HCT116 (cell line): ENCODE results near the gene KAT6B. TPM values are rescaled to one million over a fixed set of nuclear protein-coding genes. Genes with fewer than 3 reads are reported as not detected.

Experiments
- ATAC-seq: fragments of 200-7000 bp; cut with Tn5 transposase; 2 replicates; pipeline ENCODE4 v1.9.1; 2020; ENCODE audit warnings: mild to moderate bottlenecking, moderate library complexity
- BruUV-seq: library from RNA; stranded (reverse); fragments of 400-500 nt; replicated peaks from 2 replicates; lab custom pipeline; 2021; lab: Mats Ljungman, UMichigan
- CTCF ChIA-PET: fragments of 300-600 bp; sonication (Branson Sonifier 250); formaldehyde crosslinking; loops from one replicate; lab custom pipeline; 2021; ENCODE audit warnings: antibody characterized with exemption; lab: Charles Lee
- POLR2A ChIA-PET: fragments of 300-600, 350-600 bp; sonication (Branson Sonifier 250); formaldehyde crosslinking; loops from one replicate; lab custom pipeline; 2021; ENCODE audit warnings: antibody characterized with exemption; lab: Charles Lee
- RAD21 ChIA-PET, 2 experiments: fragments of 300-600 bp; sonication (Branson Sonifier 250); formaldehyde crosslinking; loops; one replicate each; lab custom pipeline; 2023; ENCODE audit warnings: low total read pairs in 2 of 2; ENCODE audit not compliant: uncharacterized antibody in 2 of 2, unreplicated experiment in 2 of 2, low non-redundant PET in 1 of 2; lab: Charles Lee
- DNase-seq: peaks from one replicate; pipeline ENCODE4 v3.0.0-alpha.2; 2010; ENCODE audit warnings: low read depth, low spot score
- H2AFZ ChIP-seq: fragments of 200-600 bp; shearing (Covaris generic), sonication (generic); 2 replicates; pipeline ENCODE4 v1.6.1; 2017; ENCODE audit warnings: low read depth, mixed run types, mixed read lengths, antibody characterized with exemption, low read length; ENCODE audit not compliant: poor library complexity, severe bottlenecking
- H3K27ac ChIP-seq: 2 replicates; pipeline ENCODE4 v1.5.1; 2012; ENCODE audit warnings: low read depth, low read length
- H3K27me3 ChIP-seq: fragments of 200-600 bp; sonication (generic); 2 replicates; pipeline ENCODE4 v1.6.1; 2016; ENCODE audit warnings: mixed run types, low read length, mixed read lengths; ENCODE audit not compliant: insufficient read depth
- H3K36me3 ChIP-seq, 2 experiments: fragments of 200-500 bp in 1 of 2; fragments of 200-600 bp in 1 of 2; sonication (Bioruptor generic) in 1 of 2; sonication (generic) in 1 of 2; 2 replicates each; pipeline versions ENCODE4 v1.5.1 to v1.6.1; 2014 to 2016; ENCODE audit warnings: low read length in 2 of 2, inconsistent platforms in 1 of 2, mixed read lengths in 1 of 2, mixed run types in 1 of 2; ENCODE audit not compliant: insufficient read depth in 2 of 2, control insufficient read depth in 1 of 2
- H3K4me1 ChIP-seq, 2 experiments: fragments of 200-600 bp in 1 of 2; sonication (generic) in 1 of 2; 2 replicates each; pipeline versions ENCODE4 v1.5.1 to v1.6.1; 2012 to 2017; ENCODE audit warnings: low read length in 2 of 2, inconsistent platforms in 1 of 2, mild to moderate bottlenecking in 1 of 2, mixed read lengths in 1 of 2, mixed run types in 1 of 2, moderate library complexity in 1 of 2; ENCODE audit not compliant: insufficient read depth in 2 of 2, control insufficient read depth in 1 of 2
- H3K4me2 ChIP-seq: fragments of 200-600 bp; sonication (generic); 2 replicates; pipeline ENCODE4 v1.6.1; 2017; ENCODE audit warnings: mixed run types, low read length, mixed read lengths
- H3K4me3 ChIP-seq, 2 experiments: fragments of 200-600 bp in 1 of 2; sonication (generic) in 1 of 2; replicated peaks in 1 of 2; 2 replicates each; pipeline ENCODE4 v1.5.1; 2011 to 2016; ENCODE audit warnings: low read length in 2 of 2, control low read depth in 1 of 2, low read depth in 1 of 2, mild to moderate bottlenecking in 1 of 2, mixed read lengths in 1 of 2, mixed run types in 1 of 2
- H3K79me2 ChIP-seq: fragments of 200-600 bp; sonication (generic); 2 replicates; pipeline ENCODE4 v1.6.1; 2017; ENCODE audit warnings: mild to moderate bottlenecking, mixed run types, low read length, moderate library complexity, mixed read lengths; ENCODE audit not compliant: insufficient read depth
- H3K9ac ChIP-seq: fragments of 200-600 bp; sonication (generic); 2 replicates; pipeline ENCODE4 v1.6.1; 2016; ENCODE audit warnings: low read length, mixed read lengths
- H3K9me2 ChIP-seq: fragments of 200-600 bp; sonication (generic), shearing (Covaris generic); 2 replicates; pipeline ENCODE4 v1.6.1; 2017; ENCODE audit warnings: mixed run types, mild to moderate bottlenecking, moderate library complexity; ENCODE audit not compliant: insufficient read depth
- H3K9me3 ChIP-seq, 2 experiments: fragments of 200-500 bp in 1 of 2; fragments of 200-600 bp in 1 of 2; sonication (Bioruptor generic) in 1 of 2; sonication (generic) in 1 of 2; 2 replicates each; pipeline ENCODE4 v1.6.1; 2014 to 2017; ENCODE audit warnings: low read length in 2 of 2, mixed read lengths in 2 of 2, inconsistent platforms in 1 of 2, low read depth in 1 of 2, mild to moderate bottlenecking in 1 of 2, mixed run types in 1 of 2, moderate library complexity in 1 of 2; ENCODE audit not compliant: control insufficient read depth in 1 of 2, insufficient read depth in 1 of 2
- H4K20me1 ChIP-seq: fragments of 200-600 bp; sonication (generic), shearing (Covaris generic); 2 replicates; pipeline ENCODE4 v1.6.1; 2017; ENCODE audit warnings: mixed run types, mild to moderate bottlenecking, moderate library complexity; ENCODE audit not compliant: insufficient read depth
- CBX3 ChIP-seq: IDR thresholded peaks from 2 replicates; pipeline ENCODE4 v1.6.1; 2012; ENCODE audit warnings: low read depth
- CEBPB ChIP-seq: IDR thresholded peaks from 2 replicates; pipeline ENCODE4 v1.6.1; 2012; ENCODE audit warnings: low read depth
- ELF1 ChIP-seq: IDR thresholded peaks from 2 replicates; pipeline ENCODE4 v1.6.1; 2012; ENCODE audit warnings: low read depth, borderline replicate concordance
- POLR2A ChIP-seq: IDR thresholded peaks from 2 replicates; pipeline ENCODE4 v1.7.0; 2011; ENCODE audit warnings: borderline replicate concordance; ENCODE audit not compliant: insufficient read depth, insufficient read length; ENCODE audit errors: extremely low read depth
- POLR2AphosphoS5 ChIP-seq: IDR thresholded peaks from 2 replicates; pipeline ENCODE4 v1.6.1; 2011; ENCODE audit warnings: mild to moderate bottlenecking, low read depth, low read length, moderate library complexity
- RAD21 ChIP-seq: IDR thresholded peaks from 2 replicates; pipeline ENCODE4 v1.6.1; 2012; ENCODE audit warnings: low read depth, mild to moderate bottlenecking
- SP1 ChIP-seq: IDR thresholded peaks from 2 replicates; pipeline ENCODE4 v1.6.1; 2012; ENCODE audit warnings: low read depth
- TCF7L2 ChIP-seq: IDR thresholded peaks from 2 replicates; pipeline ENCODE4 v1.7.0; 2011; ENCODE audit warnings: borderline replicate concordance, inconsistent platforms; ENCODE audit not compliant: insufficient read depth, insufficient read length; ENCODE audit errors: extremely low read depth
- ZBTB33 ChIP-seq: IDR thresholded peaks from 2 replicates; pipeline ENCODE4 v1.6.1; 2011; ENCODE audit warnings: mild to moderate bottlenecking, low read length, moderate library complexity; ENCODE audit not compliant: insufficient replicate concordance; ENCODE audit errors: extremely low read depth
- ZFX ChIP-seq: fragments of 450-650 bp; IDR thresholded peaks from 2 replicates; pipeline ENCODE4 v1.6.1; 2017
- ZNF274 ChIP-seq: fragments of 200-500 bp; sonication (Bioruptor generic); IDR thresholded peaks from 2 replicates; pipeline ENCODE4 v1.6.1; 2014; ENCODE audit warnings: mild to moderate bottlenecking, low read depth, low read length, inconsistent platforms
- intact Hi-C: fragments of 100-400 bp; cut with micrococcal nuclease; formaldehyde crosslinking; loops from 2 replicates; pipeline ENCODE4 v1.10.0; 2022
- total RNA-seq: library from RNA; stranded (reverse); gene quantifications from one replicate; pipeline ENCODE4 v1.2.1, GENCODE V29; 2021; ENCODE audit not compliant: unreplicated experiment

The KAT6B gene
- total RNA-seq, 1 experiment from 2014 or later = 17.8 TPM

- TF ChIP-seq ZBTB33 (no peak), RAD21 (no peak), TCF7L2 (no peak), ELF1 (no peak), ZNF274 (no peak), CEBPB (no peak), SP1 (no peak), ZFX (no peak)
- no TSS peak for BruUV-seq
- H3K9ac ChIP-seq = no peak overlapping the region
- H3K36me3 ChIP-seq = no peaks in the 10 kb centered on the region
- H3K4me3 ChIP-seq = no peak overlapping the region
- intact Hi-C loops = loop anchor here (10.0 kb wide), 1 partner anchor 592 kb away; no protein-coding TSS in a partner anchor
- ChIA-PET POLR2A (no interaction called here), RAD21 (no interaction called here), CTCF (no interaction called here)
- no peaks in the 10 kb centered on the region for H4K20me1 ChIP-seq
- H3K9me3 ChIP-seq = no peaks in the 10 kb centered on the region
- H3K4me1 ChIP-seq = no peaks in the 10 kb centered on the region
- no peaks in the 10 kb centered on the region for H3K27me3 ChIP-seq
- H3K4me2 ChIP-seq = no peak overlapping the region
- no peaks in the 10 kb centered on the region for H3K9me2 ChIP-seq
- H3K27ac ChIP-seq = no peak overlapping the region
- ATAC-seq = no peak
- H2AFZ ChIP-seq = no peak overlapping the region
- no peak for DNase-seq
- no peaks in the 10 kb centered on the region for H3K79me2 ChIP-seq
Measured at GRCh38 chr10:75016325-75016724, 189.9 kb downstream of the KAT6B start.

- no peaks in the 10 kb centered on the region for H3K36me3 ChIP-seq
- no peaks in the 10 kb centered on the region for H3K4me1 ChIP-seq
- H2AFZ ChIP-seq = no peak overlapping the region
- ChIA-PET POLR2A (no interaction called here), CTCF (no interaction called here), RAD21 (no interaction called here)
- no peaks in the 10 kb centered on the region for H3K9me3 ChIP-seq
- H3K27me3 ChIP-seq = no peaks in the 10 kb centered on the region
- H3K27ac ChIP-seq = no peak overlapping the region
- DNase-seq (no peak), ATAC-seq (no peak)
- no peak for TF ChIP-seq POLR2A
- TF ChIP-seq POLR2AphosphoS5 = no peak
- TF ChIP-seq CBX3 = no peak
- BruUV-seq = no TSS peak
- intact Hi-C loops = loop anchor here (2.0 to 10.0 kb wide), 2 partner anchors 129 to 593 kb away; no protein-coding TSS in a partner anchor
- no peaks in the 10 kb centered on the region for H3K79me2 ChIP-seq
- H3K4me2 ChIP-seq = no peak overlapping the region
- no peaks in the 10 kb centered on the region for H3K9me2 ChIP-seq
- H3K4me3 ChIP-seq = no peak overlapping the region
- H3K9ac ChIP-seq = no peak overlapping the region
- no peaks in the 10 kb centered on the region for H4K20me1 ChIP-seq
Measured at GRCh38 chr10:75018251-75018650, 191.9 kb downstream of the KAT6B start.
